Right ventricle myocardium inferior (tissue), 1 donor: ENCODE data around the gene HERC4. TPM values are rescaled to one million over a fixed set of nuclear protein-coding genes. Genes with fewer than 3 reads are reported as not detected.
"Not testable (repeated sequence)": the region's sequence is repeated elsewhere in the genome, so short reads cannot be mapped to it uniquely, and the experiment has no call there.

ENCODE experiments used
- ATAC-seq: fragments of 200-7000 bp; cut with Tn5 transposase; one replicate; pipeline ENCODE4 v1.9.1; 2020; ENCODE audit warnings: mild to moderate bottlenecking, moderate library complexity
- DNase-seq: peaks from one replicate; pipeline ENCODE4 v3.0.0; 2021; ENCODE audit errors: missing footprints
- intact Hi-C: fragments of 100-400 bp; cut with DNase I; formaldehyde crosslinking; loops from one replicate; pipeline ENCODE4 v1.11.0; 2022
- total RNA-seq: library from RNA; stranded (reverse); fragmentation: NEBNext Ultra II Directional; extraction: Animal tissue kit (Norgen Biotek cat#: 25700); gene quantifications from one replicate; pipeline ENCODE4 v1.2.1, GENCODE V29; 2021
- donor health status: DM: no; HTN: yes; CAD: no; lungs with severe emphysema.

HERC4 gene
- total RNA-seq, 1 donor from 2014 or later, result 25.5 TPM

GRCh38 chr10:68067508-68067907 is 7.6 kb downstream of the HERC4 start:
- intact Hi-C loops, result no loop called here
- DNase-seq, result no peak

GRCh38 chr10:68067029-68067428 is 8.1 kb downstream of the HERC4 start:
- ATAC-seq, result no peak
- intact Hi-C loops, result no loop called here

More at GRCh38 chr10:68067508-68067907, 7.6 kb downstream of the HERC4 start:
- no peak for ATAC-seq

GRCh38 chr10:68053553-68053952 is 21.5 kb downstream of the HERC4 start:
- intact Hi-C loops, result no loop called here
- DNase-seq (no peak), ATAC-seq (no peak)

More at GRCh38 chr10:68067029-68067428, 8.1 kb downstream of the HERC4 start:
- DNase-seq, result no peak

GRCh38 chr10:68052463-68052862 is 22.6 kb downstream of the HERC4 start:
- no peak for ATAC-seq
- intact Hi-C loops, result no loop called here

GRCh38 chr10:68049289-68050078 is 25.6 kb downstream of the HERC4 start:
- intact Hi-C loops, result no loop called here
- no peak for ATAC-seq
- no peak for DNase-seq

More at GRCh38 chr10:68052463-68052862, 22.6 kb downstream of the HERC4 start:
- no peak for DNase-seq

GRCh38 chr10:68047554-68048327 is 27.3 kb downstream of the HERC4 start:
- DNase-seq (no peak), ATAC-seq (no peak)
- intact Hi-C loops, result no loop called here

- no peak for DNase-seq
- no peak for ATAC-seq
- intact Hi-C loops, result no loop called here
Measured at GRCh38 chr10:68047122-68047521, 28.0 kb downstream of the HERC4 start.

DNA sequence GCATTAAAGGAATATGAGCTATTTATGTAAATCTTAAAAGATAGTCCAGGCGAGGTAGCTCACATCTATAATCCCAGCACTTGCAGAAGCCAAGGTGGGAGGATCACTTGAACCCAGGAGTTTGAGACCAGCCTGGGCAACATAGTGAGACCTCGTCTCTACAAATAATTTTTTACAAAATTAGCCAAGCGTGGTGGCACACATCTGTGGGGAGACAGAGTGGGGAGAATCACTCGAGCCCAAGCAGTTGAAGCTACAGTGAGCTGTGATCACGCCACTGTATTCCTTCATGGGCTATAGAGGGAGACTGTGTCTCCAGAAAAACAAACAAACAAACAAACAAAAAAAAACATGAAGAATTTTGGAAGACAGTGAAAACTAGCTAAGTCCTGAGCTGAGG is 28.4 kb downstream of the HERC4 start:
- DNase-seq, result no peak
- no peak for ATAC-seq
- intact Hi-C loops, result no loop called here

GRCh38 chr10:68043030-68043429 is 32.1 kb downstream of the HERC4 start:
- ATAC-seq (no peak), DNase-seq (no peak)
- intact Hi-C loops, result no loop called here

- no peak for ATAC-seq
- intact Hi-C loops, result no loop called here
- DNase-seq, result no peak
Measured at GRCh38 chr10:68032113-68032512, 43.0 kb downstream of the HERC4 start.

GRCh38 chr10:68027429-68027828 is 47.7 kb downstream of the HERC4 start:
- ATAC-seq (no peak), DNase-seq (no peak)
- intact Hi-C loops, result no loop called here

DNA sequence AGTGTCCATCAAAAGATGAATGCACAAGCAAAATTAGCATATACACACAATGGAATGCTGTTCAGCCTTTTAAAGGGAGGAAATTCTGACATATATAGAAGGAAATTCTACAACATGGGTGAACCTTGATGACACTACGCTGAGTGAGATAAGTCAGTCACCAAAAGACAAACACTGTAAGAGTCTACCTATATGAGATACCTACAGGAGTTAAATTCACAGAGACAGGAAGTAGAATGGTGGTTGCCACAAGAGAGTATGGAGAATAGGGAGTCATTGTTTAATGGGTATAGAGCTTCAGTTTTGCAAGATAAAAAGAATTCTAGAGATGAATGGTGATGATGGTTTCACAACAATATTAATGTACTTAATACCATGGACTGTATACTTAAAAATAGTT is 51.8 kb downstream of the HERC4 start:
- intact Hi-C loops, result no loop called here
- DNase-seq (no peak), ATAC-seq (no peak)

DNA sequence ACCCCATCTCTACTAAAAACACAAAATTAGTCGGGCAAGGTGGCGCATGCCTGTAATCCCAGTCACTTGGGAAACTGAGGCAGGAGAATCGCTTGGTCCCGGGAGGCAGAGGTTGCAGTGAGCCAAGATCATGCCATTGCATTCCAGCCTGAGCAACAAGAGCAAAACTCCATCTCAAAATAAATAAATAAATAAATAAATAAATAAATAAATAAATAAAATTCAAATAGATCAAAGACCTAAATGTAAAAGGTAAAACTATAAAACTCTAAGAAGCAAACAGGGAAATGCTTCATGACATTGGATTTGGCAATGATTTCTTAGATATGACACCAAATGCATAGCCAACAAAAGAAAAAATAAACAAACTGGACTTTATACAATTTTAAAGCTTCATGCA is 52.8 kb downstream of the HERC4 start:
- not testable (repeated sequence) for DNase-seq

GRCh38 chr10:68016519-68016918 is 58.6 kb downstream of the HERC4 start:
- ATAC-seq, intact Hi-C loops, DNase-seq: not testable (repeated sequence)

More for the DNA sequence above, 52.8 kb downstream of the HERC4 start:
- intact Hi-C loops, ATAC-seq: not testable (repeated sequence)

DNA sequence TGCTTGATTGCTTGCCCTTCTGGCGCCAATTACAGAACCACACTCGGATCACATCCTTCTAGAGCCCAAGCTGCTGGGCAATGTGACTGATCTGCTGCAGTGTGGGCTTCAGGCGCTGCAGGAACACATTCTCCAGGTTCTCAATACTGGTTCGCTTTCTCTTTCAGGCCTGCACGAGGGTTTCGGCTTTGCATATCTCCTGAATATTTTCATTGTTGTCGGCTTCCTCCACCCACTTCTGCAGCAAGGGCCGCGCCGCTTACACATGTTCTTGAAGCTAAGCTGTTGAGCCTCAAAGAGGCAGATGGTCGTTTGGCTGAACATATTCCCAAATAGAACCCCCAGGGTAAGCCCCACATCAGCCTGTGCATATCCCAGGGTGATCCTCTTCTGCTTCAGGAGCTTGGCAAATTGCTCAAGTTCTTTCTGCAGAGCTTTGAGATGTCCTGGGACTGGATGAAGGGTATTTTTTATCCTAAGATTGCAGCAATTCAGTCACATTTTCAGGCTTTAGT is 64.6 kb downstream of the HERC4 start:
- intact Hi-C loops, result no loop called here
- DNase-seq (no peak), ATAC-seq (no peak)

GRCh38 chr10:68007356-68007755 is 67.7 kb downstream of the HERC4 start:
- DNase-seq (no peak), ATAC-seq (no peak)

DNA sequence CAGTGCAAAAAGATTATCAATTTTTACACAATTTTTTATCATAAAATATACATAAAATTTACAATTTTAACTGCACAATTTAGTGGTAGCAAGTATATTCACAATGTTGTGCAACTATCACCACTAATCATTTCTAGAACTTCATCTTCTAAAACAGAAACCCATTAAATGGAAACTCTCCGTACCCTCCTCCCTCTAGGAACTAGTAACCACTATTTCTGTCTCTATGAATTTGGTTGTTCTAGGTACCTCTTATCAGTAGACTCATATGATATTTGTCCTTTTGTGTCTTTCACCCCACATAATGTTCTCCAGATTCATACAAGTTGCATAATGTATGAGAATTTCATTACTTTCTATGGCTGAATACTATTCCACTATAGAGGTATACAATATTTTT is 73.5 kb downstream of the HERC4 start:
- DNase-seq (no peak), ATAC-seq (no peak)
- intact Hi-C loops, result no loop called here

More at GRCh38 chr10:68007356-68007755, 67.7 kb downstream of the HERC4 start:
- intact Hi-C loops, result no loop called here

GRCh38 chr10:68001000-68001399 is 74.1 kb downstream of the HERC4 start:
- intact Hi-C loops, result no loop called here
- DNase-seq (no peak), ATAC-seq (no peak)

GRCh38 chr10:67990093-67990492 is 85.0 kb downstream of the HERC4 start:
- ATAC-seq (no peak), DNase-seq (no peak)
- intact Hi-C loops, result no loop called here

DNA sequence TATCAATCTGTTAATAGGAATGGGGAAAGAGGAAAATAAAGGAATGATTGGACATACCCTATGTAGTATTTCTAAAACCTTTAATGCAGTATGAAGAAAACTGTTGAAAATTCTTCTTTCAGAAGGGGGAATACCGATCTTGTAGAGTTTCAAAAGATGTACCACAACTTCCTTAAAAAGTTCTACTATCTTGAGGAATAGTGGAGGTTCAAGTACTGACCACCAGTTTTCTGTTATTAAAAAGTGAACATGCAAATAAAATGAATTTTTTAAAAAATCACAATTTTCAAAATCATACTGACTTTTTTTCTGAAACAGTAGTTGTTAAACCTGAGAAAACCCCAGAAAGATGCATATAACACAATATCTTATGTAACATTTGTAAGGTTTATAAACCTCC is 86.5 kb downstream of the HERC4 start:
- no peak for ATAC-seq
- no peak for DNase-seq
- intact Hi-C loops, result no loop called here
